Breast epithelium (tissue), 4 donors: ENCODE data around the gene MED22. TPM values are rescaled to one million over a fixed set of nuclear protein-coding genes. Genes with fewer than 3 reads are reported as not detected.
"Not testable (repeated sequence)": the region's sequence is repeated elsewhere in the genome, so short reads cannot be mapped to it uniquely, and the experiment has no call there.

Source experiments
- DNase-seq, 2 donors: peaks; one replicate each; pipeline ENCODE4 v3.0.0-alpha.2; 2019; ENCODE audit warnings: low spot score in 2 of 2
- H3K27ac ChIP-seq, 2 donors: fragments of 200-600 bp; sonication (generic) in 1 of 2; one replicate each; pipeline ENCODE4 v1.5.1; 2016 to 2019; ENCODE audit warnings: mild to moderate bottlenecking in 1 of 2
- H3K27me3 ChIP-seq, 2 donors: fragments of 200-600 bp; sonication (generic) in 1 of 2; one replicate each; pipeline versions ENCODE4 v1.5.1 to v1.6.0; 2017 to 2019; ENCODE audit warnings: control low read depth in 1 of 2, mild to moderate bottlenecking in 1 of 2
- H3K36me3 ChIP-seq: fragments of 200-600 bp; one replicate; pipeline ENCODE4 v1.5.1; 2019
- H3K4me1 ChIP-seq, 2 donors: fragments of 200-600 bp; sonication (generic); one replicate each; pipeline ENCODE4 v1.5.1; 2016 to 2019; ENCODE audit warnings: control low read depth in 1 of 2
- H3K4me3 ChIP-seq, 3 donors: fragments of 200-600 bp; sonication (generic); 1 replicate in 2 of 3; 2 replicates in 1 of 3; pipeline ENCODE4 v1.5.1; 2016 to 2019; ENCODE audit warnings: mild to moderate bottlenecking in 3 of 3, moderate library complexity in 2 of 3
- H3K9me3 ChIP-seq, 2 donors: fragments of 200-600 bp; sonication (generic) in 1 of 2; one replicate each; pipeline ENCODE4 v1.5.1; 2016 to 2019; ENCODE audit warnings: control low read depth in 1 of 2
- POLR2A ChIP-seq: fragments of 450-650 bp; IDR thresholded peaks from one replicate; pipeline ENCODE4 v1.6.1; 2016; ENCODE audit warnings: antibody characterized with exemption, mild to moderate bottlenecking, moderate library complexity
- POLR2AphosphoS5 ChIP-seq, 3 donors: sonication (generic); formaldehyde crosslinking; IDR thresholded peaks; one replicate each; pipeline ENCODE4 v1.6.1; 2017; ENCODE audit warnings: antibody characterized with exemption in 3 of 3
- intact Hi-C: fragments of 100-400 bp; cut with DNase I; formaldehyde crosslinking; loops from one replicate; pipeline ENCODE4 v1.15.1; 2023; ENCODE audit warnings: low total_unique reads
- total RNA-seq, 3 donors: library from RNA; depleted of rRNA; stranded (reverse); fragments of >200 nt; gene quantifications; one replicate each; pipeline ENCODE4 v1.1.0, GENCODE V29; 2016
- TF ChIP-seq, protein P1 (sequence below), 3 donors: fragments of 450-650 bp; IDR thresholded peaks; one replicate each; pipeline ENCODE4 v1.5.1; 2016 to 2017; ENCODE audit warnings: antibody characterized with exemption in 3 of 3, mild to moderate bottlenecking in 3 of 3, moderate library complexity in 3 of 3

Gene MED22
- total RNA-seq, 3 donors from 2014 or later = 19.2 to 32.2 (median 31.1) TPM

GRCh38 chr9:133379153-133380086 is 31.5 kb upstream of the MED22 start:
- DNase-seq = no peak
- Histone ChIP-seq H3K4me1 (no peaks in the 10 kb centered on the region), H3K9me3 (no peaks in the 10 kb centered on the region), H3K27me3 (no peaks in the 10 kb centered on the region), H3K36me3 (no peaks in the 10 kb centered on the region), H3K4me3 (no peak overlapping the region), H3K27ac (no peak overlapping the region)
- TF ChIP-seq POLR2A (no peak), POLR2AphosphoS5 (IDR thresholded peaks at IDR 0.05) (no peak)
- TF ChIP-seq, protein P1, sequence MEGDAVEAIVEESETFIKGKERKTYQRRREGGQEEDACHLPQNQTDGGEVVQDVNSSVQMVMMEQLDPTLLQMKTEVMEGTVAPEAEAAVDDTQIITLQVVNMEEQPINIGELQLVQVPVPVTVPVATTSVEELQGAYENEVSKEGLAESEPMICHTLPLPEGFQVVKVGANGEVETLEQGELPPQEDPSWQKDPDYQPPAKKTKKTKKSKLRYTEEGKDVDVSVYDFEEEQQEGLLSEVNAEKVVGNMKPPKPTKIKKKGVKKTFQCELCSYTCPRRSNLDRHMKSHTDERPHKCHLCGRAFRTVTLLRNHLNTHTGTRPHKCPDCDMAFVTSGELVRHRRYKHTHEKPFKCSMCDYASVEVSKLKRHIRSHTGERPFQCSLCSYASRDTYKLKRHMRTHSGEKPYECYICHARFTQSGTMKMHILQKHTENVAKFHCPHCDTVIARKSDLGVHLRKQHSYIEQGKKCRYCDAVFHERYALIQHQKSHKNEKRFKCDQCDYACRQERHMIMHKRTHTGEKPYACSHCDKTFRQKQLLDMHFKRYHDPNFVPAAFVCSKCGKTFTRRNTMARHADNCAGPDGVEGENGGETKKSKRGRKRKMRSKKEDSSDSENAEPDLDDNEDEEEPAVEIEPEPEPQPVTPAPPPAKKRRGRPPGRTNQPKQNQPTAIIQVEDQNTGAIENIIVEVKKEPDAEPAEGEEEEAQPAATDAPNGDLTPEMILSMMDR (IDR thresholded peaks at IDR 0.05) = no peak
- intact Hi-C loops = no loop called here

DNA sequence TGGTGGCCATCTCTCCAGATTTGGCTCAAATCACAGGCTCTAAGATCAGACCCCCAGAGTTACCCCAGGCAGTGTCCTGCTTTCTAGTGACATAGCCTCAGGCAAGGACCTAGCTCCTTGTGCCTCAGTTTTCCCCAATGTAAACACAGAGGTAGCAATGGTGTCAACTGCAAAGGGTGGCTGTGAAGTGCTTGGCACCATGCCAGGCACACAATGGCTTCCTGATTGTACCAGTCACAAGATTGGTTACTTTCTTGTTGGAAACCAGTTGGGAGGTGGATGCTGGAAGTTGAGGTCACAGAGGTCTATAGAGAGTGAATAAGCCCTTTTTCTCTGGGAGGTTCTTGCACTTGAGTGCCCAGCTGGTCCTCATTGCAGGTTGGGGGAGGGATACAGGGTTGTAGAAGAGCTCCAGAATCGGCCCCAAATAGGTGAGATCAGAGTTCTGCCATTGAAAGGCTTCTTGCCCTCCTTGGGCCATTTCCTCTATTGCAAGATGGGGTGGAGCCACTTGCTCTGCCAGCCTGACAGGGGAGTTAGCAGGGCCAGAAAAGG is 30.6 kb upstream of the MED22 start:
- intact Hi-C loops = no loop called here
- TF ChIP-seq POLR2AphosphoS5 (IDR thresholded peaks at IDR 0.05) (no peak), POLR2A (no peak)
- TF ChIP-seq, protein P1 (IDR thresholded peaks at IDR 0.05) = no peak

GRCh38 chr9:133377721-133378216 is 29.8 kb upstream of the MED22 start:
- no peak for TF ChIP-seq POLR2A
- TF ChIP-seq POLR2AphosphoS5 (IDR thresholded peaks at IDR 0.05) = no peak
- TF ChIP-seq, protein P1 (IDR thresholded peaks at IDR 0.05) = no peak
- H3K27ac ChIP-seq = peak overlapping the region; percentile 10 to 70
- no peak overlapping the region for H3K4me3 ChIP-seq
- H3K36me3 ChIP-seq = no peaks in the 10 kb centered on the region
- H3K4me1 ChIP-seq = no peaks in the 10 kb centered on the region
- no peak for DNase-seq
- intact Hi-C loops = no loop called here
- no peaks in the 10 kb centered on the region for H3K27me3 ChIP-seq
- H3K9me3 ChIP-seq = no peaks in the 10 kb centered on the region

More for the DNA sequence above, 30.6 kb upstream of the MED22 start:
- DNase-seq = no peak
- Histone ChIP-seq H3K4me3 (no peak overlapping the region), H3K27ac (peak overlapping the region in 1 of 2 donors; percentile 41), H3K9me3 (no peaks in the 10 kb centered on the region), H3K4me1 (no peaks in the 10 kb centered on the region), H3K27me3 (no peaks in the 10 kb centered on the region), H3K36me3 (no peaks in the 10 kb centered on the region)

DNA sequence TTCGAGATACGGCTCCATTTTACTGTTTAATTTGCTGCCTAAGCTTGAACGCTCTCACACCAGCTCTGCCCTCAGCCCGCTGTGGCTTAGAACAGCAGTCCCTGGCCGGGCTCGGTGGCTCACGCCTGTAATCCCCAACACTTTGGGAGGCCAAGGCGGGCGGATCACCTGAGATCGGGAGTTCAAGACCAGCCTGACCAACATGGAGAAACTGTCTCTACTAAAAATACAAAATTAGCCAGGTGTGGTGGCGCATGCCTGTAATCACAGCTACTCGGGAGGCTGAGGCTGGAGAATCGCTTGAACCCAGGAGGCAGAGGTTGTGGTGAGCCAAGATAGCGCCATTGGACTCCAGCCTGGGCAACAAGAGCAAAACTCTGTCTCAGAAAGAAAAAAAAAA is 29.3 kb upstream of the MED22 start:
- H3K27me3 ChIP-seq, DNase-seq, intact Hi-C loops, H3K4me1 ChIP-seq, H3K9me3 ChIP-seq, H3K36me3 ChIP-seq: not testable (repeated sequence)
- Histone ChIP-seq H3K4me3 (peak overlapping the region in 1 of 3 donors; percentile 36), H3K27ac (peak overlapping the region; percentile 10 to 70)

DNA sequence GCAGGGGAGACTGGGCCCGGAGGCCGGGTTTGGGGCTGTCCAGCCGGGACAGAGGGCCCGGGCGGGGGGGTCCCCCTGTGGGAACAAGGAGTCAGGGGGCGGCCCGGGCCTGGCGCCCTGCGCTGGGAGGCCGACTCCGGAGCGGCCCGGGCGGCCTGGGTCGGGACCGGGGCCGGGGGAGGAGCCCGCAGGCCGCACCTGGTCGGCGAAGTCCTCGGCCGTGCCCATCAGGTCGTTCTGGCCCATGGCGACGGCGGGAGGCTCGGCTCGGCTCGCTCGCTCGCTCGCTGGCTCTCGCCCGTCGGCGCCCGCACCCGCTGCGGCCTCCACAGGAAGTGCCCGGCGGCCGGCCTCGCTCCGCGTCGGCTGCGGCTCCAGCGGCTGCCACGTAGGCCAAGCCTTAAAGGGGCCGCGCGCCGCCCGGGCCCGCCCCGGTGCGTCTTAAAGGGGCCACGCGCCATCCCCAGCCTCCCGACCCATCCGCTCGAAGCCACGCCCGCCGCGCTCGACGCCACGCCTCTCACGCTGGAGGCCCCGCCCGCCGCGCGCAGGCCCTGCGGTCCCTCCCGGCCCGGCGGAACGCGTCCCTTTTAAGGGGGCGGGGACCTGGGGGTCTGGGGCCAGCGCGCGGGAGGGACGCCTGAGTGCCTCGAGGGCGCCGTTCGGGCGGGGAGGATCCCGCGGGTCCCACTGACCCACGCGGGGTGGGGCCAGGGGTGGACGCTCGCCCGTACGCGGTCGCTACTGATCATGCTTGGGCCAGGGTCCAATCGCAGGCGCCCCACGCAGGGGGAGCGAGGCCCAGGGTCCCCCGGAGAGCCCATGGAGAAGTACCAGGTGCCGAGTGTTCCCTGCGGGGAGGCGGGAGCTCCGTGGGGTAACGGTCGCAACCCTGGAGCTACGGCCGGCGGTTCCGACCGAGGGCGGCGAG is 28.1 kb upstream of the MED22 start, which contains the start of the genes STKLD1 and SURF4:
Gene STKLD1 (plus strand): TSS at position 643 of the 931 bp plus-strand sequence. CDS start 108 bp downstream, at position 751.
Gene SURF4 (minus strand): TSS at position 337 of the 931 bp plus-strand sequence. CDS start 91 bp downstream, at position 246.
- intact Hi-C loops = no loop called here
- H3K9me3 ChIP-seq = no peaks in the 10 kb centered on the region
- peak within 1 kb of the TSS; percentile 97 to 98 for H3K27ac ChIP-seq
- H3K4me3 ChIP-seq = peak within 1 kb of the TSS; percentile 95 to 99 (median 97)
- H3K36me3 ChIP-seq = no peaks in the 10 kb centered on the region
- H3K27me3 ChIP-seq = no peaks in the 10 kb centered on the region
- peak in 2 of 3 donors; percentile 79 for TF ChIP-seq POLR2AphosphoS5 (IDR thresholded peaks at IDR 0.05)
- TF ChIP-seq, protein P1 (IDR thresholded peaks at IDR 0.05) = peak in 1 of 3 donors; percentile 28
- TF ChIP-seq POLR2A = no peak
- peak; percentile 90 to 94 for DNase-seq
- peaks cover 0 to 11% of the 10 kb centered on the region in 2 donors for H3K4me1 ChIP-seq
